HG03060 (cell line): ENCODE data around the gene THBS2.
"Not testable (repeated sequence)": the region's sequence is repeated elsewhere in the genome, so short reads cannot be mapped to it uniquely, and the experiment has no call there.

Experiments
- ATAC-seq: cut with Tn5 transposase; IDR thresholded peaks from one replicate; pipeline ENCODE4 v1.9.1; 2021; ENCODE audit warnings: low read depth, moderate number of reproducible peaks; ENCODE audit not compliant: unreplicated experiment

Gene THBS2

GRCh38 chr6:169233181-169233580 lies 20.5 kb downstream of the THBS2 start:
- no peak for ATAC-seq

DNA sequence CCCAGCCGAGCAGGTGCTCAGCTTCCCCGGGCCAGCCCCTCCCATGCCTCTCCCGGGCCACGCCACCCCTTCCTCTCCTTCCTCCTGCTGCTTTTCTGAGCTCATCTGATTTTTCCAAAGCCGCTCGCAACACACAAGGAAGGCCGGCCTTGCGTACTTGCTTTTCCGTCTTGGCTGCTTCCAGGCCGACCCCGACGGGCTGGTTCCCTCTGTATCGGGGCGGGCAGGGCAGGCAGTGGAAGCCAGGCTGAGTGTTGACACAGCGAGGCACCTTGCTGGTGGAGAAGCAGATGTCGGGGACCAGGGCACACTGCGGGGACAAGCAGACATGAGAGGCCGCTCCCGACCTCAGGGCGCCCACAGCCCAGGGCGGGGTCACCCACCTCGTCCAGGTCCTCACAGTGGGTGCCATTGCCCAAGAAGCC lies 21.1 kb downstream of the THBS2 start:
- no peak for ATAC-seq

GRCh38 chr6:169231790-169232506 lies 21.7 kb downstream of the THBS2 start:
- no peak for ATAC-seq

GRCh38 chr6:169230946-169231789 lies 22.5 kb downstream of the THBS2 start:
- no peak for ATAC-seq

DNA sequence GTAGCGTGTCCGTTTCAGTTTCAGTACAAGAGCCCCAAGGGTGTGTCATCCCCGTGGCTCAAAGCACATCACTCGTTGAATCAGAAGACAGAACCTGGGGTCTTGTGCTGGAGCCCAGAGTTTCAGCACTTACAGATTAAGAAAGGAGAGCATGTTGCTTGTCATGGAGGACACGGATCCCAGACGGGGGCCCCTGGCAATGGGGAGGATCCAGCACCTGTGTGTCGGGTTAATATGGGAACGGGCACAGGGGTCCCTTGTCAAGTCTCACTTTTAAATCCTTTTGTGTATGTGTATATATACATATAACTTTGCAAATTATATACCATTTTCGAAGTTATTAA lies 23.4 kb downstream of the THBS2 start:
- ATAC-seq = no peak

- ATAC-seq = no peak
These were observed 23.9 kb downstream of the THBS2 start for GRCh38 chr6:169229615-169230321.

DNA sequence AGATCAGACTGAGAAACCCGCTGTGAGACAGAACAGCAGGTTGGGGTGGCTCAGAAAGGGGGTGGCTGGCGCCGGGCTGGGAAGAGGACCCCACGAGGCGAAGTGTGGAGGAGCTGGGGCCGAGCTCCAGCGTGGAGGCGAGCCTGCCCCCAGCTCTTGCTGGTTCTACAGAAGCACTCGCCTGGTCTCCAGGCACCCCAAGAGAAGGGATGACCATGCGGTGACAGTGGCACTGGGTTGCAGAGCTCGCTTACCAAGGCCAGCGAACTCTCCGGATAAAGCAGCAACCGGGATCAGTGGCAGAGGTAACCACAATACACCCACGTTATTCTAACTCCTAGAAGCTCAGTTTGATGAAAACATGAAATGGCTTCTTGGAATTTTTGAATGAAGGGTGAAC lies 26.5 kb downstream of the THBS2 start:
- no peak for ATAC-seq

GRCh38 chr6:169225887-169226286 lies 27.8 kb downstream of the THBS2 start:
- ATAC-seq = no peak

DNA sequence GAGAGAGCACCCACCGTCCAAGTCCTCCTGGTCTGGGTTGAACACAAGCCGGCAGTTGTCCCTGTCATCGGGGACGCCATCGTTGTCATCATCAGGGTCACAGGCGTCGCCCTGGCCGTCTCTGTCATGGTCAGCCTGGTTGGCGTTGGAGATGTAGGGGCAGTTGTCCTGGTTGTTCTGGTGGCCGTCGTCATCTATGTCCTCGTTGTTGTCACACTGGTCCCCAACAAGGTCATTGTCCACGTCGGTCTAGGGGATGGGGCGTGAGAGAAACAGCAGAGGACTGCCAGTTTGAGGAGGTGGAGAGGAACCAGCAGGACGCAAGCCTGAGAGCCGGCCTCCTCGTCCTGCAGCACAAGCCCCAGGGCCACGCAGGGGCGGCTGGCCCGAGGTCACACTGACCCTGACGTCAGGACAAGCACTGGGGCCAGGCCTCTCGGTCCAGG lies 28.5 kb downstream of the THBS2 start:
- no peak for ATAC-seq

GRCh38 chr6:169224716-169225115 lies 28.9 kb downstream of the THBS2 start:
- ATAC-seq = no peak

GRCh38 chr6:169224185-169224695 lies 29.4 kb downstream of the THBS2 start:
- ATAC-seq = no peak

- no peak for ATAC-seq
These were observed 30.6 kb downstream of the THBS2 start for GRCh38 chr6:169223006-169223405.

DNA sequence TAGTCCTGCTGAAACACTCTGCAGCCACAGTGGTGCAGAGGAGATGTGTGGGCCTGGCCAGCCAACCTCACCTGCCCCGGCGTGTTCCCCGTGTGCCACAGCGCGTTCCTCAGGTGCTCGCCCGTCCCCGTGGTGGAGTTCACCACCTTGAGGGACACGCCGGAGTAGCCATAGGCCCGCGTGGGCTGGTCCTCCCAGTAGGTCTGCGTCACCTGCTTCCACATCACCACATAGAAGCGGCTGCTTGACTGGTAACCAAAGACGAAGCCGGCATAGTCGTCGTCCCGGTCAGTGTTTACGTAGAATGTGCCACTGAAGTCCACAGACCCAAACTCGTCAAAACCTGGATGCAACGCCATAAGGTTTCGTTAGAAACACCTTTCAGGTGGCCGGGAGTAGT lies 31.5 kb downstream of the THBS2 start:
- no peak for ATAC-seq

GRCh38 chr6:169221264-169221663 lies 32.4 kb downstream of the THBS2 start:
- ATAC-seq = no peak

GRCh38 chr6:169220068-169220964 lies 33.3 kb downstream of the THBS2 start:
- no peak for ATAC-seq

DNA sequence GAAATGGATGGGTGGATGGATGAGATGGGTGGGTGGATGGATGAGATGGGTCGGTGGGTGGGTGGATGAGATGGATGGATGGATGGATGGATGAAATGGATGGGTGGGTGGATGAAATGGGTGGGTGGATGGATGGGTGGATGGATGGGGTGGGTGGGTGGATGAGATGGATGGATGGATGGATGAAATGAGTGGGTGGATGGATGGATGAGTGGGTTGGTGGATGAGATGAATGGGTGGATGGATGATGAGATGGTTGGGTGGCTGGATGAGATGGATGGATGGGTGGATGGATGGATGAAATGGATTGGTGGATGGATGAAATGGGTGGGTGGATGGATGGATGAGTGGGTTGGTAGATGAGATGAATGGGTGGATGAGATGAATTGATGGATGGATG lies 35.7 kb downstream of the THBS2 start:
- no peak for ATAC-seq

GRCh38 chr6:169216830-169217229 lies 36.8 kb downstream of the THBS2 start:
- no peak for ATAC-seq

DNA sequence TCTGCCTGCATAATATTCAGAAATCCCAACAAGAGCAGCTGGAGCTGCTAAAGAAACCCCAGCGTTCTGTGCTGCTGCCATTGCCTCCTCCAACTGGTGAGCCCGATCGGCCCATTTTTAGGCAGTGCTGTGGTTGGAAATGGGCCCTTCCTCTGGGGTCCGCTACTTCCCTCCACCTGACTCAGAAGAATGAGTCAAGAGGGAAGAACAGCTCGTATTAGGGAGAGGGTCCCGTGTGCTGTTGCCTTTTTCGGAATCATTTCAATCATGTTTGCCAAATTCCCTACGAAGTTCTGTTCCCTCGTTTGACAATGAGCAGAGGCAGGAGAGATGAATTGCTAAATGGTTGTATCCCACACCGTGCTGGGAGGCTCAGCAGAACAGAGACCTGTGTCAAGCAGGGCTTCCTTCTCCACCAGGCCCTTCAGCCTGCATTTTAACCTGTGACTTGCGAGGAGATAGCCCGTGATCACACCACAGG lies 38.4 kb downstream of the THBS2 start:
- no peak for ATAC-seq

DNA sequence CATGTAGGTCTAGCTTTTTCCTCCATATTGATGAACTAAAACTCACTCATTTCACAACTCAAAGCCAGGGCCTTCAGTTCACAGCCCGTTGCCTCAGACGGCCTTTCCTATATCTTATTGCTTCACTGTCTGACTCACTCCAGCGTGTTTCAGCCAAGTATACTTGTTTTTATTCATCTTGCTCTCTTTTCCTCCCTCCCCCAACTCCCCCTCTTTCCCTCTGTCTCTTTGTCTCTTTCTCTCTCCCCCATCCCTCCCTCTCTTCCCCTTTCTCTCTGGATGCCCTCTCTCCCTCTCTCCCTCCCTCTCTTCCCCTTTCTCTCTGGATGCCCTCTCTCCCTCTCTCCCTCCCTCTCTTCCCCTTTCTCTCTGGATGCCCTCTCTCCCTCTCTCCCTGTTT lies 38.9 kb downstream of the THBS2 start:
- not testable (repeated sequence) for ATAC-seq
